Endothelial cell (in vitro differentiated cells): Measurements from ENCODE around the gene INPP4A. TPM values are rescaled to one million over a fixed set of nuclear protein-coding genes. Genes with fewer than 3 reads are reported as not detected.

Experiments used
- DNase-seq: peaks from one replicate; pipeline ENCODE4 v3.0.0; 2021; ENCODE audit warnings: low spot score
- H3K27ac Mint-ChIP-seq: one replicate; pipeline ENCODE4 v1.8.0; 2021; ENCODE audit warnings: mixed read lengths, inconsistent platforms; ENCODE audit not compliant: unreplicated experiment
- H3K27me3 Mint-ChIP-seq: one replicate; pipeline ENCODE4 v1.8.0; 2021; ENCODE audit warnings: mild to moderate bottlenecking, moderate library complexity, mixed read lengths, inconsistent platforms; ENCODE audit not compliant: unreplicated experiment
- H3K36me3 Mint-ChIP-seq: one replicate; pipeline ENCODE4 v1.8.0; 2021; ENCODE audit warnings: mild to moderate bottlenecking, low read depth, mixed read lengths, inconsistent platforms; ENCODE audit not compliant: unreplicated experiment
- H3K4me1 Mint-ChIP-seq: one replicate; pipeline ENCODE4 v1.8.0; 2021; ENCODE audit warnings: mild to moderate bottlenecking, mixed read lengths, inconsistent platforms; ENCODE audit not compliant: unreplicated experiment
- H3K4me3 Mint-ChIP-seq: one replicate; pipeline ENCODE4 v1.8.0; 2021; ENCODE audit warnings: mild to moderate bottlenecking, mixed read lengths, inconsistent platforms; ENCODE audit not compliant: unreplicated experiment
- H3K9me3 Mint-ChIP-seq: one replicate; pipeline ENCODE4 v1.8.0; 2021; ENCODE audit warnings: mixed read lengths, inconsistent platforms; ENCODE audit not compliant: unreplicated experiment
- CTCF ChIP-seq: fragments of 200-600 bp; sonication (generic); IDR thresholded peaks from one replicate; pipeline ENCODE4 v1.5.0; 2021; ENCODE audit warnings: antibody characterized with exemption; ENCODE audit not compliant: unreplicated experiment
- total RNA-seq: library from RNA; stranded (reverse); fragmentation: NEBNext Ultra II Directional; extraction: Animal tissue kit (Norgen Biotek cat#: 25700); gene quantifications from one replicate; pipeline ENCODE4 v1.2.1, GENCODE V29; 2021; ENCODE audit not compliant: unreplicated experiment

Gene INPP4A
- total RNA-seq, 1 donor from 2014 or later = 26.8 TPM

GRCh38 chr2:98554116-98554861, 109.6 kb downstream of the INPP4A start:
- Mint-ChIP-seq H3K27ac (no peak overlapping the region), H3K36me3 (peaks cover 31% of the 10 kb centered on the region), H3K9me3 (no peaks in the 10 kb centered on the region), H3K4me1 (no peaks in the 10 kb centered on the region), H3K4me3 (no peak overlapping the region), H3K27me3 (no peaks in the 10 kb centered on the region)
- no peak for TF ChIP-seq CTCF
- no peak for DNase-seq

- no peak overlapping the region for H3K4me3 Mint-ChIP-seq
Observed at GRCh38 chr2:98555696-98556095, 111.0 kb downstream of the INPP4A start.

GRCh38 chr2:98556344-98557033, 111.8 kb downstream of the INPP4A start:
- Mint-ChIP-seq H3K27ac (no peak overlapping the region), H3K27me3 (no peaks in the 10 kb centered on the region), H3K4me3 (no peak overlapping the region), H3K9me3 (no peaks in the 10 kb centered on the region), H3K4me1 (no peaks in the 10 kb centered on the region), H3K36me3 (peaks cover 28% of the 10 kb centered on the region)
- no peak for DNase-seq
- no peak for TF ChIP-seq CTCF

More at GRCh38 chr2:98555696-98556095, 111.0 kb downstream of the INPP4A start:
- H3K27me3 Mint-ChIP-seq = no peaks in the 10 kb centered on the region
- H3K36me3 Mint-ChIP-seq = peaks cover 28% of the 10 kb centered on the region
- DNase-seq = no peak
- no peak for TF ChIP-seq CTCF
- no peak overlapping the region for H3K27ac Mint-ChIP-seq
- no peaks in the 10 kb centered on the region for H3K9me3 Mint-ChIP-seq
- H3K4me1 Mint-ChIP-seq = no peaks in the 10 kb centered on the region

- no peak for TF ChIP-seq CTCF
- no peak for DNase-seq
- Mint-ChIP-seq H3K4me3 (no peak overlapping the region), H3K4me1 (no peaks in the 10 kb centered on the region), H3K36me3 (peaks cover 20% of the 10 kb centered on the region), H3K27ac (no peak overlapping the region), H3K27me3 (no peaks in the 10 kb centered on the region), H3K9me3 (no peaks in the 10 kb centered on the region)
Observed at GRCh38 chr2:98558852-98559530, 114.3 kb downstream of the INPP4A start.
